Measurements from ENCODE around the gene MED13L.

GRCh38 chr12:116201908-116202307, 75.6 kb downstream of the MED13L start:
- no peak for TF ChIP-seq CTCF (IDR thresholded peaks at IDR 0.05)
- no peak for TF ChIP-seq POLR2A (IDR thresholded peaks at IDR 0.05)
